HepG2 (cell line): ENCODE results near the gene LTA. TPM values are rescaled to one million over a fixed set of nuclear protein-coding genes. Genes with fewer than 3 reads are reported as not detected.

Experiments
- KIAA2018 ChIP-seq: sonication (generic); formaldehyde crosslinking; IDR thresholded peaks from 2 replicates; pipeline ENCODE4 v1.5.0; 2020; ENCODE audit warnings: mild to moderate bottlenecking, missing genetic modification reagents, borderline replicate concordance
- ZNF281 ChIP-seq: sonication (generic); formaldehyde crosslinking; IDR thresholded peaks from 2 replicates; pipeline ENCODE4 v1.4.0; 2020; ENCODE audit warnings: missing genetic modification reagents, borderline replicate concordance
- polyA plus RNA-seq, 8 experiments: library from polyadenylated mRNA; depleted of rRNA in 3 of 8; stranded (reverse) in 7 of 8; unstranded in 1 of 8; fragments of >200 nt; fragmentation: Illumina TruSeq in 4 of 8; extraction: Trizol in 4 of 8; gene quantifications; 2 replicates each; pipeline versions ENCODE4 v1.2.1 to v1.2.3, GENCODE V29; 2011 to 2016; ENCODE audit warnings: low read depth in 4 of 8, missing spikeins in 1 of 8, mixed read lengths in 1 of 8; ENCODE audit not compliant: insufficient read depth in 1 of 8
- total RNA-seq, 5 experiments: library from RNA; depleted of rRNA; stranded (reverse); fragments of >200 nt; fragmentation: Illumina TruSeq; extraction: Trizol; gene quantifications; 2 replicates each; pipeline ENCODE4 v1.2.3, GENCODE V29; 2016; ENCODE audit warnings: low read depth in 1 of 5

Gene LTA
- total and polyA plus RNA-seq, 2 of the 13 experiments (the other 11 are each of a cell fraction or from before 2014, with no cell fraction given), result 0.09 TPM; not detected in 1

- TF ChIP-seq ZNF281 (peak; percentile 73), KIAA2018 (CRISPR knock-in tag) (no peak)
Observed at GRCh38 chr6:31559958-31560696, 12.0 kb upstream of the LTA start (continued).
